GF-D8 (cell line): ENCODE results near the gene TEKT3.

Experiments
- DNase-seq: peaks from one replicate; lab custom pipeline; 2025; lab: John Stamatoyannopoulos, UW

The TEKT3 gene

DNA sequence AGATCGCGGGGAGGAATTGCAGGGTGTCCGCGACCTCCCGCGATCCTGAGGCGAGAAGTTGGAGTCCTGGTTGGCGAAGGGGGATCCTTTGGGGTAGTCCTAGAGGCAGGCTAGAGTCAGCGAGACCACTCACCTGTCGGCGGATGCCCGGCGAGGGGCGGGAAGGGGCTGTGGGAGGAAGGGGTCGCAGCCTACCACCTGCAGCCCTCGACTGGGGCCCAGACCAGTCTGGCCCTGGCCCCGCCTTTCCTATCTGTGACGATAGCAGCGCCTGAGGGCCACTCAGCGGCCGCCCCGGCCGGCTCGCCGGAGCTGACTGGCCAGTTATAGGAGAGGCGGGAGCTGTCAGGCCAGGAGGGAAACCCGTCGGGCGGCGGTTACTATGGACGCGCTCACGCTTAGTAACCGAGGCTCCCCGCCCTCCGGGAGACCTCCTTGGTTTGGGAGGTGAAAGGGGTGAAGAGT lies at the start of gene TEKT3:
TEKT3 (minus strand) TSS at position 213 of the 465 bp plus-strand sequence. CDS start 10,012 bp downstream, outside the sequence.
- DNase-seq = no peak

DNA sequence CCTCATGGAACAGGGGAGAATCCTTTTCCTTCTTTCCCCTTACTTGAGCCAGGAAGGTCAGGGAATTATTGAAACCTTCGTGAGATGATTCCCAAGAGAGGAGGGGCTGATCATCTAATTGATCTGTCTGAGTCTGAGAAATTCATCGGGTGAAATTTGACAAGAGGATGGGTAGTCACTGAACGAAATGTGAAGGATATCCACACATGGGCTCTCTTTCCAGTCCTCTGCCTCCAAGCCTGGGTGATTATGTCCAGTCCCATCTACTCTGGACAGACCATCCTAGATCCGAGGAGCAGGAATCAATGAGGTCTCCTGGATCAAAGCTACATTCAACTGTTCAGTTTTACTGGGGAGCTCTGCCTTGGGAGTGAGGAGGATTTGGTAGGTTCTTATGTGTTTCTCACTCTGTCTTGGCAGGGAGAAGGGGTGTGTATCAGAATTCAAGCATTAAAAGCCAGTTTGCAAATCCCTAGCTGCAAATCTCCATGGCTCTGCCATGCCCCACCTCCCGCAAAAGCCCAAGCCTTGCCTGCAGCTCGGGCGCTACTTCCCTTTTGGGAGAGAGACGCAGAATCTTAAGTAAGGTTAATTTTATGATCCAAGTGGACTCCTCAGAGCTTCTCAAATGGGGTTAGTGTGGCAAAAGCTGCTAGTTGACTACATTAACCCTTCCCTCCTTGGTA lies 47.1 kb upstream of the TEKT3 start:
- no peak for DNase-seq

DNA sequence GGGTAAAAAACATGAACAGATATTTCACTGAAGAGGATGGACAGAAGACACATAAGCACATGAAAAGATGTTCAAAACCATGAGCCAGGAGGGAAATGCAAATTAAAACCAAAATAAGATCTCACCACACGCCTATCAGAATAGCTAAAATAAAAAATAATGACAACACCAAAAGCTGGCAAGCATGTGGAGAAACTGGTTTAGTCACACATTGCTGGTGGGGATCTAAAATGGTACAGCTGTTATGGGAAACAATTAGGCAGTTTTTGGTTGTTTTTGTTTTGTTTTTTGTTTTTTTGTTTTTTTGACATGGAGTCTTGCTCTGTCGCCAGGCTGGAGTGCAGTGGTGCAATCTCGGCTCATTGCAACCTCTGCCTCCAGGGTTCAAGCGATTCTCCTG lies 44.7 kb upstream of the TEKT3 start:
- no peak for DNase-seq

- no peak for DNase-seq
Measured at GRCh38 chr17:15385305-15385704, 43.9 kb upstream of the TEKT3 start.

GRCh38 chr17:15384142-15384787 lies 42.9 kb upstream of the TEKT3 start:
- no peak for DNase-seq

GRCh38 chr17:15382914-15383313 lies 41.5 kb upstream of the TEKT3 start:
- DNase-seq = no peak

- no peak for DNase-seq
Measured at GRCh38 chr17:15381707-15382106, 40.3 kb upstream of the TEKT3 start.

GRCh38 chr17:15380446-15380845 lies 39.0 kb upstream of the TEKT3 start:
- no peak for DNase-seq

DNA sequence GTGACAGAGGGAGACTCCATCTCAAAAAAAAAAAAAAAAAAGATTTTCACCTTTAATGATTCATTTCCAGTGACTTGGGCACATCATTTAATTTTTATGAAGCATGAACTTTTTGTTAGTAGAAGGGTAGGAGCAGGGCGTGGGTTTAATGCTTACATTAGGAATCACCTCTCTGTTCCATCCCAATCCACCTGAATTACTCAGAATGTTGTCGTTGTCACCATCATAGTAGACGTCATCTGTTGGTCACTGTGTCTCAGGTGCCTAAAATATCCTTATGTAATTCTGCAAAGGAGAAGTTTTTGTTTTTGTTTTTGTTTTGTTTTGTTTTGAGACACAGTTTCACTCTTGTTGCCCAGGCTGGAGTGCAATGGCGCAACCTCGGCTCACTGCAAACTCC lies 38.3 kb upstream of the TEKT3 start:
- DNase-seq = no peak

GRCh38 chr17:15378243-15378642 lies 36.8 kb upstream of the TEKT3 start:
- no peak for DNase-seq

GRCh38 chr17:15377616-15378015 lies 36.2 kb upstream of the TEKT3 start:
- DNase-seq = no peak

GRCh38 chr17:15377200-15377599 lies 35.8 kb upstream of the TEKT3 start:
- DNase-seq = no peak

DNA sequence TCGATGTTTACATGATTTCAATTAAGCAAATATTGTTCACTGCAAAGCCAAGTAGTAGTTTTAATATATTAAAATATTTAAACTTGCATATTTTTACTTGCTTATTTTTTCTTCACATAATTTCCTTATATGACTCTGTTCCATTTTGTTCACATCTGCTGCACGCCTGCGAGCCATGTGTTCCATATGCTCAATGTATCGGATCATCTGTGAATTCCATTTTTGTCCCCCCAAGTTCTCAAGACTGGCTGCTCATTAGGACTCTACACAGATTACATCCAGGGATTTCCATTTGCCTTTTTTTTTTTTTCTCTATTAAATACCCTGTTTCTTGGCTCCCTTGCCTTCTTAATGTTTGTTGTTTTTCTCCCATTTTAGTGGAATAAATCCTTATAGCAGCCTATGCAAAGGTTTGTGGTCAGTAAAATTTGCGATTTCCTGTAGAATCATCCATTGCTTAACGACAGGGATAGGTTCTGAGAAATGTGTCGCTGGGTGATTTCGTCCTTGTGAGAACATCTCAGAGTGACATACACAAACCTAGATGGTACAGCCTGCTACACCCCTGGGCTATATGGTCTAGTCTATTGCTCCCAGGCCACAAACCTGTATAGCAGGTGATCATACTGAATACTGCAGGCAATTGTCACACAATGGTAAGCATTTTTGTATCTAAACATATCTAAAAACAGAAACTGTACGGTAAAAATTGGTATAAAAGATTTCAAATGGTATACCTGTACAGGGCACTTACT lies 30.2 kb upstream of the TEKT3 start:
- no peak for DNase-seq

DNA sequence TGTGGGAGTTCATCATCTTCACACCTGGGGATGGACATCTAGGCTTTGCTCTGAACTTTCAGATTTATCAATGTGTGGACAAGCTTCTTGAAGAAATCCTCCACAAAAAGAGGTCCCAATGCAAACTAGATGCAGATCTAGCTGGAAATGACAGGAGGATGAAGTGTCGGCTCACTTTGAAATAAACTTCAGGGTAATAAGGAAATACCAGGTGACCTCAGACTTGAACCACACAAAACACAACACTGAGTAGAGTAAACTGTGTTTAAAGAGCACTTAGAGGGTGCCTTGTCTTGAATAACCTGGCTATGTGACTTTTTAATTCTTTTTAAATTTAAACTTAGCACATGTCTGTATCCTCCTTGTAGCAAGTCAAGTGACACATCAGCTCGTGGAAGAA lies 27.2 kb upstream of the TEKT3 start:
- DNase-seq = no peak

DNA sequence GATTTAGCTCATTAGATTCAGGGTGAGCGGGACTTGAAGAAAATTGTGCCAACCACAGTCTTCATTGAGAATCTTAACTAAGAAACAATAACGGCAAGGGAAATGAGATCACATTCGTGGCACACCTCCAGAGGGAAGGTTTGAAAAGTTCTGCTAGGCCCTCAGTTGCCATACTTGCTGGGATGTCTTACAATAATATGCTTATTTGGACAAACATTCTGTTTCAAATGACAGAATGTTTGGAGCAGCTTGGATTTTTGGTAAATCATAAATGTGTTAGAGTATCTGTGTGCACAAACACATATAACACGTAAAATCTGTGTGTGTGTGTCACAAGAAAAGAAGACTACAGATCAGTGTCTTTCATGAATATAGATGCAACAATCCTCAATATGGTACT lies 24.6 kb upstream of the TEKT3 start:
- no peak for DNase-seq

DNA sequence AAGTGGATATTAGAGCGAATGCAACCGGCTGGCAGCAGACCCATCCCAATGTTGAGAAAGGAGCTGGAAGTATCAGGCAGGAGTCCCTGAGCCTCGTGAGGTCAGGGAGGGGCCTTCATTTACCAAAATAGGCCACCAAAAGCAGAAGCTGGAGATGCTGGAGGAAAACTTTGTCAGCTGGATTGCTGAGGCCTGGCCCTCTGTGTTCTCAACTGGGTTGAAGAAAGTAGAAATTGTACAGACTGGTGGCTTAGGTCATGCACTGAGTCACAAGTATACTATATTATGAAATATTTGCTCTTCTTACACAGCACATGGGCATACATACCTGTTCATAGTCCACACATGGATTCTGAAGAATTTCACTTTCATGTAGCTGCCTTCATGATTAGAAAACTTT lies 23.2 kb upstream of the TEKT3 start:
- DNase-seq = no peak

DNA sequence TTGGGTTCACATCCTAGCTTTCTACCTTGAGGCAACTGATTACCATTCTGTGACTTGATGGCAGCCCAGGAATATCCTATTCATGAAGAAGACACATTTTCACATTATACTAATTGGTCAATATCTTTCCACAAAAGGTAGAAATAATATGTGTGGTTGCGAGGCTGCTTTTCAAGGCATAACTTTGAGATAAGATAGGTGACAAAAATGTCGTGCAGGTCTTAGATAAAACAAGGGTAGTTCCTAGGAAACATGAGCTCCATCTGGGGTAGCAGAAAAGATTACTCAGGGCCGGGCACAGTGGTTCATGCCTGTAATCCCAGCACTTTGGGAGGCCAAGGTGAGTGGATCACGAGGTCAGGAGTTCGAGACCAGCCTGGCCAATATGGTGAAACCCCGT lies 22.3 kb upstream of the TEKT3 start:
- no peak for DNase-seq

- DNase-seq = no peak
Measured at GRCh38 chr17:15361592-15361991, 20.2 kb upstream of the TEKT3 start.

DNA sequence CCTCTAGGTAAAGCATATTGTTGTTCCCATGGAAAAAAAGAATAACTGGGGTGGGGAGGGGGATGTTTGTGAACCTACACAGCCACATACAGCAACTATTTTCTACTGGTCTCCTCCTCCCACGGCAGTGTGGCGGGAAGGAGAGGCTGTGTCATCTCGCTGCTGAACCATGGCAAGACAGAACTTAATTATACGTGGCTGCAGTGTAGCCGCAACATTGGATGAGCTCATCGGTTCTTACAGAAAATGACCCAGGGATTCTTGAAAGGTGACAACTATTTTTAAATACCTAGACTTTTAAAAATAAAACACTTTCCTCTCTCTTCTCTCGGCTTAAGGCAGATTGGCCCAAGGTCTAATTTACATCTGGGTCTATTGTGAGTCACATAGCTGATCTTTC lies 19.8 kb upstream of the TEKT3 start:
- DNase-seq = no peak

DNA sequence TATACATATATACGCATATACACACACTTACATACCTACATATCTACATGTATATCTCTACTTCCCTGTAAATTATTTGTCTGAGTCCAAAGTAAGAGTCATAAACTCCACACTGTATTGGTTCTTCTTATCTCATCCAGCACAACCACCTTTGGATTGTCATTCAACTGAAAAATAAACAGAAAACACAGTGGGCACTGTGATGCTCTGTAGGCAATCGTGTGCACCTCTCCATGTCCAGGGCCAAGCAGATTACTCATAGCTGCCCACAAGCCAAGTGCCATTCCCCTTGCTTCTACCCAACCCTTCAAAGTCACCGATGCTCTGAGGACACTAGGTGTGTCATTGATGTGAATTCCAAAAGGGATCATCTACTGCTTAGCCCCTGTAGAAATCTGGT lies 12.9 kb upstream of the TEKT3 start:
- no peak for DNase-seq

GRCh38 chr17:15351925-15352324 lies 10.5 kb upstream of the TEKT3 start:
- DNase-seq = no peak

DNA sequence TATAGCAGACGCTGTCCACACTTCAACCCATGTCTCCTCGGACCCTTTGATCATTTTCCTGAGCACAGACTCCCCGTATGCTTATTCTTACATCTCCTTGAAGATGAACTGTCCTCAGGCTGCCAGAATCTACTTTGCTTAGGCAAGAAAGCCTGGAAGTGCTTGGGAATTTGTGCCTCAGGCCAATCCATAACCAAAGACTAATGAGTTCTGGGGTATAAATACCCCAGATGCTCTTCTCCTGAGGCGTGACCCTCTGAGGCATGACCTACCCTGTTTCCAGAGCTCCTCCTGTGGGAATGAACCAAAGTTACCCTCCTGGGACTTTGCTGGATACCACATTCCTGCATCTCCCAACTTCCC lies 10.1 kb upstream of the TEKT3 start:
- DNase-seq = no peak

GRCh38 chr17:15350777-15351477 lies 9.5 kb upstream of the TEKT3 start:
- no peak for DNase-seq
